ENCODE data around the gene PARD6B. TPM values are rescaled to one million over a fixed set of nuclear protein-coding genes. Genes with fewer than 3 reads are reported as not detected.
"Not testable (repeated sequence)": the region's sequence is repeated elsewhere in the genome, so short reads cannot be mapped to it uniquely, and the experiment has no call there.

Gene PARD6B
- total RNA-seq, 2 experiments from 2014 or later = 4.3 to 6.2 TPM

GRCh38 chr20:50798650-50799049, 67.3 kb downstream of the PARD6B start:
- no peaks in the 10 kb centered on the region for H3K9me3 Mint-ChIP-seq
- no peak overlapping the region for H3K4me3 Mint-ChIP-seq
- CTCF ChIA-PET = interaction anchor here (1.8 kb wide), 1 partner anchor 8 kb away, joined by 10 read pairs; no protein-coding TSS in a partner anchor
- H3K27me3 Mint-ChIP-seq = no peaks in the 10 kb centered on the region
- H3K27ac Mint-ChIP-seq = no peak overlapping the region
- H3K4me1 Mint-ChIP-seq = peaks cover 12% of the 10 kb centered on the region
- no peaks in the 10 kb centered on the region for H3K36me3 Mint-ChIP-seq (ENCODE audit: low read depth)
- POLR2A ChIA-PET = no interaction called here
- DNase-seq = no peak

GRCh38 chr20:50799176-50799889, 68.0 kb downstream of the PARD6B start:
- no peaks in the 10 kb centered on the region for H3K36me3 Mint-ChIP-seq (ENCODE audit: low read depth)
- ChIA-PET CTCF (interaction anchor here (1.2 to 1.8 kb wide), 2 partner anchors 9 to 130 kb away, joined by 3 to 10 read pairs; no protein-coding TSS in a partner anchor), POLR2A (no interaction called here)
- no peaks in the 10 kb centered on the region for H3K9me3 Mint-ChIP-seq
- peaks cover 11% of the 10 kb centered on the region for H3K4me1 Mint-ChIP-seq
- DNase-seq = no peak
- no peak overlapping the region for H3K27ac Mint-ChIP-seq
- H3K4me3 Mint-ChIP-seq = no peak overlapping the region
- no peaks in the 10 kb centered on the region for H3K27me3 Mint-ChIP-seq

DNA sequence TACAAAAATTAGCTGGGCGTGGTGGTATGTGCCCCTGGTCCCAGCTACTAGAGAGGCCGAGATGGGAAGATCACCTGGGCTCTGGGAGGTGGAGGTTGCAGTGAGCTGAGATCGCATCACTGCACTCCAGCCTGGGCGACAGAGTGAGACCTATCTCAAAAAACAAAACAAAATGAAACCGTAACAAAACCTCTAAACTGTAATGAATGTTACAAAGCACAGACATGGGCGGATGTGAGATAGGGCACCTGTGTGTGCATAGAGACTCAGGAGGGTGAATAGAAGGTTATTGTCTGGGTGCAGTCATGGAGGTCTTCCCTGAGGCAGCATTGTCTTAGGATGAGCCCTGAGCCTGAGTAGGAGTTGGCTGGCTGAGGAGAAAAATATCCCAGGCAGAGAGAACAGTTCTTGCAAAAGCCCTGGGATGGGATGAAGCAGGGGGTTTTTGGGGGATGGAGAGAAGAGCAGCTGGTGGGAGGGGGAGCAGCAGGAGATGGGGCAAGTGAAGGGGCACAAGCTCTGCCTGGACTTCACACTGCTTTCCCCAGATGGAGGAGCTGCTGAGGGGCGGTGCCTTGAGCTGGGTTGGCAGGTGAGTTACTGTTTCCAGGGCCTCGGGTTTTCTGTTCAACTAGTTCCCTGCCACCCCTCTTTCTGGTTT, 68.6 kb downstream of the PARD6B start:
- Mint-ChIP-seq H3K4me1 (peaks cover 16% of the 10 kb centered on the region), H3K4me3 (no peak overlapping the region), H3K27ac (no peak overlapping the region), H3K9me3 (no peaks in the 10 kb centered on the region), H3K36me3 (ENCODE audit: low read depth) (no peaks in the 10 kb centered on the region), H3K27me3 (no peaks in the 10 kb centered on the region)
- CTCF ChIA-PET = interaction anchor here (0.6 to 1.8 kb wide), 3 partner anchors 9 to 129 kb away, joined by 3 to 10 read pairs (median 4); no protein-coding TSS in a partner anchor
- no peak for DNase-seq
- POLR2A ChIA-PET = no interaction called here

GRCh38 chr20:50800986-50801746, 69.8 kb downstream of the PARD6B start:
- POLR2A ChIA-PET; H3K36me3 Mint-ChIP-seq (ENCODE audit: low read depth); H3K9me3 Mint-ChIP-seq; H3K27ac Mint-ChIP-seq; H3K4me3 Mint-ChIP-seq; DNase-seq; H3K27me3 Mint-ChIP-seq: not testable (repeated sequence)
- peaks cover 16% of the 10 kb centered on the region for H3K4me1 Mint-ChIP-seq
- CTCF ChIA-PET = interaction anchor here (0.6 to 1.5 kb wide), 3 partner anchors 8 to 84 kb away, joined by 3 to 6 read pairs (median 4); no protein-coding TSS in a partner anchor

- H3K9me3 Mint-ChIP-seq = no peaks in the 10 kb centered on the region
- H3K27ac Mint-ChIP-seq = no peak overlapping the region
- CTCF ChIA-PET = interaction anchor here (0.8 to 1.5 kb wide), 2 partner anchors 8 to 11 kb away, joined by 3 to 6 read pairs; no protein-coding TSS in a partner anchor
- DNase-seq = no peak
- H3K36me3 Mint-ChIP-seq (ENCODE audit: low read depth) = no peaks in the 10 kb centered on the region
- H3K27me3 Mint-ChIP-seq = no peaks in the 10 kb centered on the region
- peaks cover 18% of the 10 kb centered on the region for H3K4me1 Mint-ChIP-seq
- no peak overlapping the region for H3K4me3 Mint-ChIP-seq
- POLR2A ChIA-PET = no interaction called here
Observed at GRCh38 chr20:50801747-50802125, 70.4 kb downstream of the PARD6B start.

DNA sequence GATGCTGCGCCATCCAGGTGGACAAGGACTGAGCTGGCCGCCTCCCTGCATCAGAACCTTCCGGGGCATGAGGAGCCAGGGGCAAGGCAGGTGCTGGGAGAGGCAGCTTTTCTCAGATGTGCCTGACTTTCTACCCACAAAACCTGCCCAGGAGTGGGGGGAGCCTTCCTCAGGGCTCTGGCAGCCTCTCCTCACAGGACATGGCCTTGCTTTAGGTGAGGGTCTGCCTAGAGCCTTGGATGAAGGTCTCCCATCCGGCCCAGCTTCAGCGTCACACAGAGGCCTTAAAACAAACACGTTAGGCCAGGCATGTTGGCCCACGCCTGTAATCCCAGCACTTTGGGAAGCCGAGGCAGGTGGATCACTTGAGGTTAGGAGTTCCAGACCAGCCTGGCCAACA, 70.9 kb downstream of the PARD6B start:
- Mint-ChIP-seq H3K36me3 (ENCODE audit: low read depth) (no peaks in the 10 kb centered on the region), H3K4me1 (peaks cover 16% of the 10 kb centered on the region), H3K4me3 (no peak overlapping the region), H3K9me3 (no peaks in the 10 kb centered on the region), H3K27me3 (no peaks in the 10 kb centered on the region), H3K27ac (no peak overlapping the region)
- CTCF ChIA-PET = interaction anchor here (0.8 to 1.5 kb wide), 2 partner anchors 9 to 11 kb away, joined by 3 to 6 read pairs; no protein-coding TSS in a partner anchor
- DNase-seq = no peak
- POLR2A ChIA-PET = no interaction called here

DNA sequence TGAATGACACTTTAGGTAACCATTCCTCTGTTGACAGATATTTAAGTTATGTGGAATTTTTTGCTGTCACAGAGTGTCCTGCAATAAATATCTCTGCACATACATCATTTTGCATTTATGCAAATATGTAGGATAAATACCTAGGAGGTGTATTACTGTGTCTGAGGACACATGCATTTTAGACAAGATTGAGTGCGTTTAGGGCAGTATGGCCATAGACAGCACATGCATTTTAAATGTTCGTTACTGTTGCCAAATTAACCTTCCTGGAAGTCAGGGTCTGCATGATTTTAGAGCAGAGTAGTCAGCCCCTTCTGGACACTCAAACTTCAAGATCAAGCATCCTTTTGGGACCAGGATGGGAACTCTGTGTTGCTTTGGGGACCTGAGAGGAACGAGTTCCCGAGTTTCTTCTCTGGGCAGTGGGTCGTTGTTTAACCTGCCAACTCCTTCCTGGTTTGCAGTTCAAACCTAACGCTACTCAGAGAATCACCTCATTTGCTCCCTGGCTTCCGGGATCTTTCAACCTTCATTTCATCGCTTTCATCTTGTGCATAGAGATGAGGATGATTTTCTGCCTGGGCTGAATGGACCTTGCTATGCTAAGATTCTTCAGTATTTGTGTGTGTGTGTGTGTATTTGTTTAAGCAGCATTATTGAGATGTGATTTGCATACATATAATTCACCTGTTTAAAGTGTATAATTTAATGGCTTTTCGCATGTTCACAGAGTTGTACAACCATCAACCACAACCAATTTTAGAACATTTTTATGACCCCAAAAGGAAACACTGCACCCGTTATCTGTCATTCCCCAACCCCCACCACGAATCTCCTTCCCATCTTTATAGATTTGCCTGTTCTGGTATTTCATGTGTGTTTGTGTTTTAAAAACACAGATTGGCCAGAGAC, 73.3 kb downstream of the PARD6B start:
- Mint-ChIP-seq H3K4me3 (no peak overlapping the region), H3K9me3 (no peaks in the 10 kb centered on the region), H3K27ac (peak overlapping the region; percentile 28), H3K27me3 (no peaks in the 10 kb centered on the region), H3K36me3 (ENCODE audit: low read depth) (no peaks in the 10 kb centered on the region), H3K4me1 (peaks cover 16% of the 10 kb centered on the region)
- ChIA-PET CTCF (interaction anchor here (0.5 to 1.7 kb wide), 4 partner anchors 10 to 125 kb away, joined by 3 to 16 read pairs (median 6); partner anchors contain the start of gene BCAS4), POLR2A (interaction anchor here (1.3 kb wide), 1 partner anchor 10 kb away, joined by 4 read pairs; the partner anchor contains the start of gene BCAS4)
- DNase-seq = no peak

DNA sequence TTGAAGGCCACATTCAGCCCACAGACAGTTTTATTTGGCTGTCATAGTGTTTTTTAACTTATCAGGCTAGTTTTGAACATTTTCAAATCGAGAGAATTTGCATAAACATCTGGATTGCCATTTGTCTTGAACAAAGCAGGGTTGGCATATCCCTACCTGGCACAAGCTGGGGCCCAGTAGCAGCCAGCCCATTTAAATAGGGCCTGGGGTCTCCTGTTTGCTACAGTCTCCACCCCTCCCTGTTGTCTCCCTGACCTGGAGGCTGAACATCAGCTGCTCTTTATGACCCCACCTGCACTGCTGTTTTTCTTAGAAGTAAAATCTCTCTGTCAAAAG, 73.9 kb downstream of the PARD6B start:
- H3K36me3 Mint-ChIP-seq (ENCODE audit: low read depth) = no peaks in the 10 kb centered on the region
- POLR2A ChIA-PET = interaction anchor here (0.7 kb wide), 1 partner anchor 110 kb away, joined by 3 read pairs; no protein-coding TSS in a partner anchor
- peaks cover 16% of the 10 kb centered on the region for H3K4me1 Mint-ChIP-seq
- no peak for DNase-seq
- no peaks in the 10 kb centered on the region for H3K27me3 Mint-ChIP-seq
- H3K27ac Mint-ChIP-seq = peak overlapping the region; percentile 28
- H3K4me3 Mint-ChIP-seq = no peak overlapping the region
- no peaks in the 10 kb centered on the region for H3K9me3 Mint-ChIP-seq
- CTCF ChIA-PET = interaction anchor here (1.0 to 1.2 kb wide), 3 partner anchors 9 to 124 kb away, joined by 3 to 5 read pairs (median 4); partner anchors contain the start of gene BCAS4

DNA sequence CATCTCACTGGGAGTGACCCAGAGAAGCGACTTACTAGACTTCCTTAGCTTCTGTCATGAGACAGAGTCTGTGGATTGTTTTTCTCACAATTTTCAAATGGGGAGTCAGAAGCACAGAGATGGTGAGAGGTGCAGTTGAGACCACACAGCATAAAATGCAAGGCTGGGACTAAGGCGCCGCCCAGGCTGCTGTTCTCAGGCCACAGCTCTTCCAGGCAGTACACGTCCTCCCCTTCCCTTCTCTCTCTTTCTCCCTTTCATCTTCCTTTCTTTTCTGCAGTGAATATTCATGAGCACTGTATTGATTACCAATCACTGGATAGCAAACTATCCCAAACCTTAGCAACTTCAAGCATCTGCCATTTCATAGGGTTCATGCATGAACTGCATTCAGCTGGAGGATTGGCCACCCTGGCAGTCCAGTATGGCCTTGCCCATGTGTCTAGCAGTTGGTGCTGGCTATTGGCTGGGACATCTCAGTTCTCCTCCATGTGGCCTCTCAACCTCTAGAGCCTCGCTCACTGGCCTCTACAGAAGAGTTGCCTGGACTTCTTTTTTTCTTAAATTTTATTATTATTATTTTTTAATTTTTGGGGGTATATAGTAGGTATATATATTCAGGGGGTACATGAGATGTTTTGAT, 74.9 kb downstream of the PARD6B start:
- no peak overlapping the region for H3K4me3 Mint-ChIP-seq
- H3K4me1 Mint-ChIP-seq = peaks cover 16% of the 10 kb centered on the region
- DNase-seq = no peak
- H3K36me3 Mint-ChIP-seq (ENCODE audit: low read depth) = no peaks in the 10 kb centered on the region
- H3K27ac Mint-ChIP-seq = no peak overlapping the region
- H3K9me3 Mint-ChIP-seq = no peaks in the 10 kb centered on the region
- ChIA-PET CTCF (interaction anchor here (0.7 to 1.2 kb wide), 4 partner anchors 10 to 960 kb away, joined by 3 to 5 read pairs (median 4); partner anchors contain the start of gene BCAS4), POLR2A (interaction anchor here (0.7 kb wide), 1 partner anchor 109 kb away, joined by 3 read pairs; no protein-coding TSS in a partner anchor)
- no peaks in the 10 kb centered on the region for H3K27me3 Mint-ChIP-seq
